C4-2B (cell line): ENCODE measurements around the gene TLK2.

Source experiments
- H3K27ac ChIP-seq: fragments of 450-650 bp; 2 replicates; pipeline ENCODE4 v1.5.1; 2017
- CTCF ChIP-seq: fragments of 450-650 bp; conservative IDR thresholded peaks from 2 replicates; pipeline ENCODE4 v1.5.1; 2017; ENCODE audit warnings: mild to moderate bottlenecking
- ZFX ChIP-seq: fragments of 450-650 bp; IDR thresholded peaks from 2 replicates; pipeline ENCODE4 v1.6.1; 2017

Gene TLK2

DNA sequence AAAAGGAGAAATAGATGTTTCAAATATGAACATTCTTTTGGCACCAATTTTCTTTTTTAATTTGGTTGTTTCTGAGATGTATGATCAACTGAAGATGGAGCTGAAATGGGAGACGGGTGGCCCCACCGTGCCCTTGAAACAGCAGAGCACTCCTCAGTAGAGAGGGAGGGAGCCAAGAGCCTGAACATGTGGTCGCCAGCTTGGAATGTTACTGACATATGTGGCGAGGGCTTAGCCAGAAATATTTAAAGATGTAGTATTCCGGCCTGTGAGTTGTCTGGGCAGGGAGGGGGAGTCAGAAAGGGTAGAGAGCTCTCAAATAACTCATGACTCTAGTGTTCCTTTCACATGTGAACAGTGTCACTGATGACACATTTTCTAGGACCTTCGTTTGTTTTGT, 135.5 kb downstream of the TLK2 start:
- TF ChIP-seq ZFX = no peak
- no peak for TF ChIP-seq CTCF
- no peak overlapping the region for H3K27ac ChIP-seq

GRCh38 chr17:62615503-62615902, 136.9 kb downstream of the TLK2 start:
- no peak for TF ChIP-seq CTCF
- no peak for TF ChIP-seq ZFX
- no peak overlapping the region for H3K27ac ChIP-seq

DNA sequence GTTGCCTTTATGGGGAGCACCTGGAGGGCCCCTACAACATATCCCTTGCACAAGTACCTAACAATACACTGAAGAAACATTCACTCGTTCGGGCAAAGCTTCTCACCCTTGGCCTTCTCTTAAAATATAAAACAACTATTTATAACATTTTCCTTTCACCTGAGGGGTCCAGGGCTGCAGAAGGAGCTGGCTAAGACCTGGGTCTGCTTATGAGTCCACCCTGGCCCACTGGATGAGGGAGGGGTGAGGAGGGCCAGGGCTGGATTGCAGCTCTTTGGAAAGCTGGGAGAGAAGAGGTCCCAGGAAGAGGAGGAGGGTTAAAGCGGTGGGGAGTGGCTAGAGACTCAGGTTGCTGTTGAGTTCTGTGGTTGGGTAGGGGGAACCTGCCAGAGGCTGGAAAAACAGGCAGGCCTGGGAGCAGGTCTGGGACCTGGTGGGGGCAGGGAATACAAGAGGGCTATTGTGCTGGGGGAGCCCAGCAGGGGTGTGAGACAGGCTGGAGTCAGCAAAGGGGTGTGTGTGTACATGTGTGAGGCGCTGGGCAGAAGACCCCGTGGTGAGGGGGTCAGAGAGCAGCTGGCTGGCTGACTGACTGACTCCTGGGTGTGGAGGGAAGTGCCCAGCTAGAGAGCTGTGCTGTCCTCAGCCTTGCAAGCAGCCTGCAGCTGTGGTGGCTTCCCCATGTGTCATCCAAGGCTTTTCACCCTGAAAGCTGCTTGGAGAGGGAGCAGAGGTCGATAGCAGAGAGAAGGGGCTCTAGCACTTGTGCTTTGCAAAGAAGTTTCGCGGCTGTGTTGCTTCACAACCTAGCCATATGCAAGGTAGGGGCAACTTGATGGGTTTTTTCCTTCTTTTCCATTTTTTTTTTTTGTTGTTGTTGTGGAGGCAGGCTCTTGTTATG, 138.6 kb downstream of the TLK2 start:
- H3K27ac ChIP-seq = no peak overlapping the region
- no peak for TF ChIP-seq ZFX
- TF ChIP-seq CTCF = no peak

GRCh38 chr17:62617894-62618472, 139.4 kb downstream of the TLK2 start:
- no peak overlapping the region for H3K27ac ChIP-seq
- TF ChIP-seq CTCF (no peak), ZFX (no peak)

- no peak overlapping the region for H3K27ac ChIP-seq
- TF ChIP-seq ZFX (no peak), CTCF (no peak)
Observed at GRCh38 chr17:62618647-62619416, 140.2 kb downstream of the TLK2 start.

DNA sequence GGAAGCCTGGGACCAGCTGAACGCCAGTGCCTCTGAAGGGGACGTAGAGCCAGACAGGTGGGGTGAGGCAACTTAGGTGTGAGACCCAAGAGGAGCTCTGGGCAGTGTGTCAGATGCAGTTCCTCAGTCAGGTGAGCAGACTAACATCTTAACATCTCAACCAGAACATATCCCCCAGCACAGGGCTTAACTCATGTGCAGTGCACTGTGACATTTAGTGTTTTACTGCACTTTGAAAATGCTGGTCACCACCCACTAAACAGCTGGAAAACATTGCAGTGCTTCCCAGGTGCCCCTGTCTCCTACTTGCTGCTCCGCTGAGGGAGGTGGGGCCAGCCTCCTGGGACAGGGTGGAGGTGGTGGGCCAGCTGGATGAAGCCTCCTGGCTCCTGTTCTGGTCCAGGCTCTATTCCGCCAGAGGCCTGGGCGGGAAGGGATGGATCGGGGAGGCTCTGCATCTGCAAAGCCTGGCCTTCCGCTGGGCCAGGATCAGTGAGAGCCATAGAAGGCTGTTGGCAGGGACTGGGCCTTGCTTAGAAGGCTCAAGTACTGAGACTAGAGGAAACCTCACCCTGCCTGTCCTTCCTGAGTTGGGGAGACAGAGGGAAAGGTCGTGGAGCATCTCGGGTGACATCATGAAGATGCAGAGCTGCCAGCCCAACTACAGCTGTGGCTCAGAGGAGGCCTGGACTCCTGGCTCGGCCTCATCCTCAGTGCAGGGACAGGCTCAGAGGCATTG, 141.0 kb downstream of the TLK2 start:
- no peak overlapping the region for H3K27ac ChIP-seq
- no peak for TF ChIP-seq ZFX
- TF ChIP-seq CTCF = no peak
